Uterus (tissue), 4 donors: Measurements from ENCODE around the gene JMJD8. TPM values are rescaled to one million over a fixed set of nuclear protein-coding genes. Genes with fewer than 3 reads are reported as not detected.

ENCODE experiments used
- DNase-seq, 2 donors: peaks; one replicate each; pipeline ENCODE4 v3.0.0-alpha.2; 2019 to 2020
- H3K27ac ChIP-seq, 2 donors: fragments of 200-600 bp; sonication (generic); 1 replicate in 1 of 2; 2 replicates in 1 of 2; pipeline ENCODE4 v1.5.1; 2016 to 2018
- H3K27me3 ChIP-seq, 2 donors: fragments of 200-600 bp; sonication (generic); one replicate each; pipeline ENCODE4 v1.5.1; 2018 to 2019; ENCODE audit warnings: control low read depth in 1 of 2
- H3K36me3 ChIP-seq, 2 donors: fragments of 200-600 bp; sonication (generic); one replicate each; pipeline ENCODE4 v1.5.1; 2019; ENCODE audit warnings: control low read depth in 1 of 2
- H3K4me1 ChIP-seq, 2 donors: fragments of 200-600 bp; sonication (generic); one replicate each; pipeline ENCODE4 v1.5.1; 2018 to 2019; ENCODE audit warnings: control low read depth in 1 of 2
- H3K4me3 ChIP-seq, 2 donors: fragments of 200-600 bp; sonication (generic); 1 replicate in 1 of 2; 2 replicates in 1 of 2; pipeline ENCODE4 v1.5.1; 2018 to 2019; ENCODE audit warnings: mild to moderate bottlenecking in 1 of 2
- H3K9me3 ChIP-seq, 2 donors: fragments of 200-600 bp; sonication (generic); one replicate each; pipeline ENCODE4 v1.5.1; 2019; ENCODE audit warnings: control low read depth in 1 of 2
- CTCF ChIP-seq, 4 experiments: fragments of 200-600 bp in 2 of 4; fragments of 450-650 bp in 2 of 4; sonication (generic) in 2 of 4; IDR thresholded peaks; one replicate each; pipeline ENCODE4 v1.5.1; 2016 to 2019; ENCODE audit warnings: antibody characterized with exemption in 4 of 4, mild to moderate bottlenecking in 2 of 4, moderate library complexity in 1 of 4
- POLR2A ChIP-seq, 2 donors: fragments of 450-650 bp; IDR thresholded peaks; one replicate each; pipeline ENCODE4 v1.6.1; 2016; ENCODE audit warnings: antibody characterized with exemption in 2 of 2, mild to moderate bottlenecking in 1 of 2, moderate library complexity in 1 of 2
- intact Hi-C: fragments of 100-400 bp; cut with DNase I; formaldehyde crosslinking; loops from one replicate; pipeline ENCODE4 v1.15.1; 2023; ENCODE audit warnings: low total_unique reads
- total RNA-seq, 4 donors: library from RNA; depleted of rRNA in 3 of 4; stranded (reverse); fragments of >200 nt in 3 of 4; gene quantifications; one replicate each; pipeline versions ENCODE4 v1.1.0 to v1.2.4, GENCODE V29; 2014 to 2023
- donor health status: DM: yes; HTN: yes; CAD: no.

Gene JMJD8
- total RNA-seq, 4 donors from 2014 or later: 45.6 to 111 (median 57.4) TPM

- intact Hi-C loops: no loop called here
- TF ChIP-seq POLR2A (IDR thresholded peaks at IDR 0.05) (no peak), CTCF (IDR thresholded peaks at IDR 0.05) (no peak)
- DNase-seq: no peak
- Histone ChIP-seq H3K27ac (no peak overlapping the region), H3K9me3 (no peaks in the 10 kb centered on the region), H3K36me3 (no peaks in the 10 kb centered on the region), H3K27me3 (no peaks in the 10 kb centered on the region), H3K4me1 (peaks cover 0 to 14% of the 10 kb centered on the region in 2 donors), H3K4me3 (no peak overlapping the region)
Measured at GRCh38 chr16:644556-644955, 39.6 kb downstream of the JMJD8 start.

- no peaks in the 10 kb centered on the region for H3K9me3 ChIP-seq
- no peak overlapping the region for H3K27ac ChIP-seq
- no peak for DNase-seq
- H3K36me3 ChIP-seq: no peaks in the 10 kb centered on the region
- H3K4me3 ChIP-seq: peak overlapping the region in 1 of 2 donors; percentile 72
- peaks cover 0 to 7% of the 10 kb centered on the region in 2 donors for H3K4me1 ChIP-seq
- TF ChIP-seq POLR2A (IDR thresholded peaks at IDR 0.05): no peak
- no peak for TF ChIP-seq CTCF (IDR thresholded peaks at IDR 0.05)
- intact Hi-C loops: no loop called here
- H3K27me3 ChIP-seq: no peaks in the 10 kb centered on the region
Measured at GRCh38 chr16:643050-643368, 41.1 kb downstream of the JMJD8 start.

GRCh38 chr16:642189-643049 is 41.7 kb downstream of the JMJD8 start:
- H3K4me1 ChIP-seq: peaks cover 0 to 5% of the 10 kb centered on the region in 2 donors
- H3K9me3 ChIP-seq: no peaks in the 10 kb centered on the region
- peak overlapping the region; percentile 3 to 19 for H3K27ac ChIP-seq
- no peak for TF ChIP-seq POLR2A (IDR thresholded peaks at IDR 0.05)
- TF ChIP-seq CTCF (IDR thresholded peaks at IDR 0.05): no peak
- intact Hi-C loops: no loop called here
- no peak for DNase-seq
- no peaks in the 10 kb centered on the region for H3K27me3 ChIP-seq
- H3K4me3 ChIP-seq: peak overlapping the region; percentile 36 to 72
- H3K36me3 ChIP-seq: no peaks in the 10 kb centered on the region

- Histone ChIP-seq H3K36me3 (no peaks in the 10 kb centered on the region), H3K27me3 (no peaks in the 10 kb centered on the region), H3K9me3 (no peaks in the 10 kb centered on the region), H3K27ac (peak within 1 kb of the TSS; percentile 48 to 84), H3K4me1 (peaks cover 0 to 6% of the 10 kb centered on the region in 2 donors), H3K4me3 (peak within 1 kb of the TSS; percentile 36 to 72)
- peak; percentile 75 to 86 for DNase-seq
- peak in 1 of 2 donors; percentile 58 for TF ChIP-seq POLR2A (IDR thresholded peaks at IDR 0.05)
- no peak for TF ChIP-seq CTCF (IDR thresholded peaks at IDR 0.05)
- intact Hi-C loops: no loop called here
Measured at GRCh38 chr16:641326-642188, 42.6 kb downstream of the JMJD8 start, which contains the start of gene MCRIP2. MCRIP2 (plus strand) TSS chr16:641828; CDS start chr16:641992, 164 bp downstream.
